K562 (cell line): ENCODE results near the gene ZACN. TPM values are rescaled to one million over a fixed set of nuclear protein-coding genes. Genes with fewer than 3 reads are reported as not detected.

Experiments used
- ATAC-seq: fragments of 200-7000 bp; cut with Tn5 transposase; 3 replicates; pipeline ENCODE4 v1.9.1; 2020; ENCODE audit warnings: moderate library complexity
- BruUV-seq: library from RNA; stranded (reverse); fragments of 400-500 nt; replicated peaks from 2 replicates; lab custom pipeline; 2021; lab: Mats Ljungman, UMichigan
- CTCF ChIA-PET: fragments of 300-600 bp; formaldehyde crosslinking; extraction: SDS; loops from one replicate; lab custom pipeline; 2021; ENCODE audit warnings: low intra/inter-chr PET ratio; lab: Yijun Ruan, JAX
- POLR2A ChIA-PET: fragments of 300-600, 350-650 bp; sonication (Branson Sonifier 250); formaldehyde crosslinking; extraction: SDS; loops from one replicate; lab custom pipeline; 2021; ENCODE audit warnings: antibody characterized with exemption, inconsistent platforms; lab: Yijun Ruan, JAX
- DNase-seq, 4 experiments: peaks; one replicate each; pipeline versions ENCODE4 v3.0.0 to v3.0.0-alpha.2; 2011 to 2018; ENCODE audit warnings: low spot score in 3 of 4, mixed read lengths in 3 of 4; ENCODE audit errors: extremely low read depth in 1 of 4
- FAIRE-seq: peaks from 2 replicates; lab custom pipeline; 2011; peaks lifted over from hg19 to GRCh38; lab: Jason Lieb, UNC
- H2AFZ ChIP-seq: 2 replicates; pipeline ENCODE4 v1.6.0; 2011; ENCODE audit warnings: low read depth, low read length, control low read depth, inconsistent platforms
- H3K27ac ChIP-seq: fragments of 200-600 bp; 3 replicates; pipeline ENCODE4 v1.8.0; 2011; ENCODE audit warnings: low read depth, mild to moderate bottlenecking, control low read depth, inconsistent platforms, low read length, moderate library complexity, mixed read lengths; ENCODE audit errors: extremely low read depth
- H3K27me3 ChIP-seq, 2 experiments: fragments of 300-600 bp in 1 of 2; 2 replicates in 1 of 2; 3 replicates in 1 of 2; pipeline versions ENCODE4 v1.6.0 to v1.8.0; 2011; ENCODE audit warnings: inconsistent platforms in 2 of 2, low read length in 2 of 2, mild to moderate bottlenecking in 1 of 2, mixed read lengths in 1 of 2, moderate library complexity in 1 of 2; ENCODE audit not compliant: control insufficient read depth in 2 of 2, insufficient read depth in 2 of 2
- H3K36me3 ChIP-seq: fragments of 300-600 bp; 3 replicates; pipeline ENCODE4 v1.8.0; 2011; ENCODE audit warnings: mild to moderate bottlenecking, low read length, inconsistent platforms; ENCODE audit not compliant: control insufficient read depth, insufficient read depth
- H3K4me1 ChIP-seq, 2 experiments: fragments of 200-600 bp in 1 of 2; replicated peaks in 1 of 2; 2 replicates in 1 of 2; 3 replicates in 1 of 2; pipeline versions ENCODE4 v1.5.1 to v1.8.0; 2011; ENCODE audit warnings: inconsistent platforms in 2 of 2, low read length in 2 of 2, mild to moderate bottlenecking in 1 of 2, mixed read lengths in 1 of 2, moderate library complexity in 1 of 2; ENCODE audit not compliant: control insufficient read depth in 2 of 2, insufficient read depth in 2 of 2
- H3K4me2 ChIP-seq: 2 replicates; pipeline ENCODE4 v1.6.1; 2011; ENCODE audit warnings: low read length, control low read depth, inconsistent platforms, mixed read lengths; ENCODE audit not compliant: insufficient read depth
- H3K4me3 ChIP-seq: fragments of 200-600 bp; sonication (generic), shearing (Covaris generic); 2 replicates; pipeline ENCODE4 v1.5.1; 2016; ENCODE audit warnings: control low read depth, inconsistent platforms
- H3K79me2 ChIP-seq: fragments of 200-600 bp; 3 replicates; pipeline ENCODE4 v1.8.0; 2011; ENCODE audit warnings: low read length, inconsistent platforms; ENCODE audit not compliant: control insufficient read depth, insufficient read depth
- H3K9ac ChIP-seq, 2 experiments: 2 replicates each; pipeline versions ENCODE4 v1.6.0 to v1.6.1; 2011; ENCODE audit warnings: low read depth in 2 of 2, low read length in 2 of 2, control low read depth in 1 of 2, inconsistent platforms in 1 of 2, mild to moderate bottlenecking in 1 of 2, mixed read lengths in 1 of 2; ENCODE audit not compliant: insufficient read depth in 1 of 2
- H3K9me1 ChIP-seq: one replicate; pipeline ENCODE4 v1.6.0; 2011; ENCODE audit warnings: inconsistent platforms, mild to moderate bottlenecking, low read length, moderate library complexity; ENCODE audit not compliant: control insufficient read depth, insufficient read depth
- H3K9me3 ChIP-seq: replicated peaks from 2 replicates; pipeline ENCODE4 v1.5.1; 2011; ENCODE audit warnings: low read depth, low read length, inconsistent platforms; ENCODE audit not compliant: control insufficient read depth, insufficient read depth
- H4K20me1 ChIP-seq: replicated peaks from 2 replicates; pipeline ENCODE4 v1.6.1; 2011; ENCODE audit warnings: low read length, inconsistent platforms, mixed read lengths; ENCODE audit not compliant: control insufficient read depth, insufficient read depth
- ELF1 ChIP-seq: fragments of 200-800 bp; sonication (Bioruptor generic); IDR thresholded peaks from 2 replicates; pipeline ENCODE4 v1.6.1; 2016; ENCODE audit warnings: missing genetic modification characterization, missing compliant biosample characterization
- HIVEP1 ChIP-seq: fragments of 250-450 bp; sonication (Bioruptor Pico); IDR thresholded peaks from 2 replicates; pipeline ENCODE4 v1.4.0; 2020; ENCODE audit warnings: mild to moderate bottlenecking
- HMGXB4 ChIP-seq: sonication (generic); formaldehyde crosslinking; IDR thresholded peaks from 2 replicates; pipeline ENCODE4 v1.8.1; 2023; ENCODE audit warnings: mild to moderate bottlenecking, missing genetic modification reagents
- HNRNPLL ChIP-seq: fragments of 200-400 bp; formaldehyde crosslinking; IDR thresholded peaks from 2 replicates; pipeline ENCODE4 v1.6.1; 2017; ENCODE audit warnings: low read length, low read depth, mild to moderate bottlenecking; ENCODE audit not compliant: poor library complexity, severe bottlenecking
- MEF2D ChIP-seq: conservative IDR thresholded peaks from 2 replicates; pipeline ENCODE4 v1.6.1; 2016; ENCODE audit warnings: low read depth, missing genetic modification characterization, missing compliant biosample characterization
- RB1 ChIP-seq: fragments of 450-650 bp; IDR thresholded peaks from 2 replicates; pipeline ENCODE4 v1.6.1; 2017; ENCODE audit warnings: low read depth, mild to moderate bottlenecking
- SIN3A ChIP-seq, 2 experiments: fragments of 150-350 bp in 1 of 2; IDR thresholded peaks; 2 replicates each; pipeline ENCODE4 v1.6.1; 2011 to 2016; ENCODE audit warnings: borderline replicate concordance in 2 of 2, low read depth in 2 of 2, low read length in 2 of 2, mild to moderate bottlenecking in 2 of 2, moderate library complexity in 2 of 2; ENCODE audit not compliant: control insufficient read depth in 1 of 2
- SIRT6 ChIP-seq: IDR thresholded peaks from one replicate; pipeline ENCODE4 v1.6.1; 2012; ENCODE audit warnings: low read depth, mild to moderate bottlenecking, control low read depth, inconsistent platforms, low read length, moderate library complexity
- SMAD2 ChIP-seq: fragments of 150-350 bp; IDR thresholded peaks from 2 replicates; pipeline ENCODE4 v1.6.1; 2014; ENCODE audit warnings: low read depth, mild to moderate bottlenecking, low read length
- STAT6 ChIP-seq: sonication (generic); formaldehyde crosslinking; IDR thresholded peaks from 2 replicates; pipeline ENCODE4 v1.8.1; 2023; ENCODE audit warnings: mild to moderate bottlenecking, missing genetic modification reagents
- TEAD1 ChIP-seq, 2 experiments: fragments of 450-650 bp in 1 of 2; sonication (generic) in 1 of 2; formaldehyde crosslinking; IDR thresholded peaks; 2 replicates each; pipeline versions ENCODE4 v1.4.0 to v1.8.0; 2020 to 2022; ENCODE audit warnings: mild to moderate bottlenecking in 2 of 2, missing genetic modification reagents in 1 of 2
- U2AF2 ChIP-seq: fragments of 200-400 bp; formaldehyde crosslinking; optimal IDR thresholded peaks from 2 replicates; pipeline ENCODE3; 2017; ENCODE audit warnings: low read depth, mild to moderate bottlenecking, low read length
- ZBTB33 ChIP-seq: sonication (generic); formaldehyde crosslinking; IDR thresholded peaks from 2 replicates; pipeline ENCODE4 v1.8.1; 2023; ENCODE audit warnings: mild to moderate bottlenecking, missing genetic modification reagents
- ZFP30 ChIP-seq: fragments of 250-450 bp; sonication (Bioruptor Pico); IDR thresholded peaks from 2 replicates; pipeline ENCODE4 v1.8.0; 2022; ENCODE audit warnings: moderate library complexity, mild to moderate bottlenecking, inconsistent platforms, borderline replicate concordance
- ZNF717 ChIP-seq: fragments of 250-450 bp; sonication (Bioruptor Pico); IDR thresholded peaks from 2 replicates; pipeline ENCODE4 v1.5.0; 2021
- WGBS: fragments of 100-300 bp; shearing (Covaris generic); methylation state at CpG from one replicate; pipeline ENCODE4 v1.1.6; 2016; ENCODE audit warnings: low coverage, mixed read lengths; ENCODE audit not compliant: insufficient coverage; ENCODE audit errors: missing lambda C conversion rate; 5-methylcytosine and 5-hydroxymethylcytosine counted together
- in situ Hi-C: fragments of 300-500 bp; cut with MboI; formaldehyde crosslinking; loops from 4 replicates; pipeline ENCODE4 v1.15.0; 2018; ENCODE audit warnings: inconsistent platforms, mixed read lengths
- intact Hi-C: fragments of 100-400 bp; cut with micrococcal nuclease; formaldehyde crosslinking; loops from 2 replicates; pipeline ENCODE4 v1.14.2; 2022
- polyA plus RNA-seq, 8 experiments: library from polyadenylated mRNA; depleted of rRNA in 4 of 8; stranded (reverse) in 5 of 8; unstranded in 3 of 8; fragments of >200 nt; fragmentation: Nextera tagmentation in 2 of 8; fragmentation: Illumina TruSeq in 1 of 8; extraction: Ambion mirVana in 2 of 8; extraction: Trizol in 1 of 8; gene quantifications; 2 replicates each; pipeline versions ENCODE4 v1.2.1 to v1.2.3, GENCODE V29; 2011 to 2014; ENCODE audit warnings: inconsistent platforms in 1 of 8, missing spikeins in 1 of 8
- total RNA-seq, 7 experiments: library from RNA; depleted of rRNA in 6 of 7; stranded (reverse); fragments of >200 nt in 6 of 7; fragmentation: Illumina TruSeq in 2 of 7; extraction: Trizol in 2 of 7; gene quantifications; 2 replicates each; pipeline versions ENCODE4 v1.2.1 to v1.2.3, GENCODE V29; 2011 to 2021; ENCODE audit warnings: low replicate concordance in 1 of 7

The ZACN gene
- total and polyA plus RNA-seq, 9 of the 15 experiments (the other 6 are each of a cell fraction or from before 2014, with no cell fraction given): 0.07 TPM; not detected in 8

- FAIRE-seq (peak; percentile 46), ATAC-seq (peak; percentile 23; the same call in 2 of the 3 replicates), DNase-seq (peak in 2 of 4 experiments; percentile 33 to 44)
- intact Hi-C loops (no loop called here), in situ Hi-C loops (no loop called here)
- Histone ChIP-seq H4K20me1 (peaks cover 13% of the 10 kb centered on the region; the same call in 1 of the 2 replicates), H3K4me2 (peak overlapping the region; percentile 99), H3K4me1 (peaks cover 5 to 38% of the 10 kb centered on the region in 2 experiments), H3K27me3 (peaks cover 12 to 19% of the 10 kb centered on the region in 2 experiments; a peak in 3 of 5 replicates), H3K27ac (peak overlapping the region; percentile 80), H3K9ac (peak overlapping the region; percentile 92 to 98), H3K9me1 (peaks cover 5% of the 10 kb centered on the region), H3K9me3 (no peaks in the 10 kb centered on the region), H3K36me3 (peaks cover 35% of the 10 kb centered on the region), H3K4me3 (peak overlapping the region; percentile 79), H3K79me2 (peaks cover 46% of the 10 kb centered on the region), H2AFZ (peak overlapping the region; percentile 99)
- ChIA-PET CTCF (interaction anchor here (0.6 kb wide), 1 partner anchor 371 kb away, joined by 3 read pairs; no protein-coding TSS in a partner anchor), POLR2A (interaction anchor here (0.5 to 3.1 kb wide), 14 partner anchors 8 to 1322 kb away, joined by 3 to 33 read pairs (median 4); partner anchors contain the start of gene UBALD2)
- WGBS: 0% methylated on average over 15 of the region's 15 CpGs
- TSS peak; percentile 76 for BruUV-seq
- TF ChIP-seq ELF1 (tag) (peak; percentile 49), ZNF717 (CRISPR knock-in tag) (no peak), RB1 (no peak), STAT6 (peak; percentile 77), TEAD1 (CRISPR knock-in tag; IDR thresholded peaks at IDR 0.05) (no peak), HMGXB4 (CRISPR knock-in tag) (0 out of 2 replicates have a peak, but pooled peaks have one; percentile 13), U2AF2 (no peak), SIN3A (IDR thresholded peaks at IDR 0.05; ENCODE audit: borderline replicate concordance in 2 of 2, control insufficient read depth in 1 of 2, low read depth in 2 of 2, low read length in 2 of 2) (peak in 1 of 2 experiments; percentile 35; a peak in 1 of 4 replicates), SMAD2 (no peak), HIVEP1 (no peak), ZBTB33 (CRISPR knock-in tag) (no peak), ZFP30 (no peak), SIRT6 (no peak), MEF2D (no peak), HNRNPLL (no peak)
Observed at GRCh38 chr17:76071531-76072147, 7.3 kb upstream of the ZACN start.
